Uterus (tissue), 2 donors: ENCODE data around the gene GLIS1.

Experiments
- CTCF ChIP-seq, 4 experiments: fragments of 200-600 bp in 2 of 4; fragments of 450-650 bp in 2 of 4; sonication (generic) in 2 of 4; IDR thresholded peaks; one replicate each; pipeline ENCODE4 v1.5.1; 2016 to 2019; ENCODE audit warnings: antibody characterized with exemption in 4 of 4, mild to moderate bottlenecking in 2 of 4, moderate library complexity in 1 of 4
- POLR2A ChIP-seq, 2 donors: fragments of 450-650 bp; IDR thresholded peaks; one replicate each; pipeline ENCODE4 v1.6.1; 2016; ENCODE audit warnings: antibody characterized with exemption in 2 of 2, mild to moderate bottlenecking in 1 of 2, moderate library complexity in 1 of 2

- TF ChIP-seq CTCF (IDR thresholded peaks at IDR 0.05) (no peak), POLR2A (IDR thresholded peaks at IDR 0.05) (no peak)
Measured at GRCh38 chr1:53592985-53593757, 145.8 kb downstream of the GLIS1 start.
